HepG2 (cell line): ENCODE data around the gene AGFG1. TPM values are rescaled to one million over a fixed set of nuclear protein-coding genes. Genes with fewer than 3 reads are reported as not detected.
A peak's percentile ranks its signal among the peaks of the same experiment; 100 is the strongest.

Experiments
- ATAC-seq: fragments of 200-7000 bp; cut with Tn5 transposase; 3 replicates; pipeline ENCODE4 v1.9.1; 2020; ENCODE audit warnings: mild to moderate bottlenecking, moderate library complexity
- BruUV-seq: library from RNA; stranded (reverse); fragments of 400-500 nt; replicated peaks from 2 replicates; lab custom pipeline; 2021; lab: Mats Ljungman, UMichigan
- CTCF ChIA-PET: fragments of 300-600 bp; formaldehyde crosslinking; extraction: SDS; loops from one replicate; lab custom pipeline; 2021; ENCODE audit warnings: low total read pairs, inconsistent platforms, low intra/inter-chr PET ratio; lab: Yijun Ruan, JAX
- POLR2A ChIA-PET: fragments of 350-600 bp; sonication (Branson Sonifier 250); formaldehyde crosslinking; loops from one replicate; lab custom pipeline; 2020; ENCODE audit warnings: antibody characterized with exemption, inconsistent platforms; lab: Yijun Ruan, JAX
- DNase-seq: peaks from one replicate; pipeline ENCODE4 v3.0.0-alpha.2; 2015; ENCODE audit warnings: low spot score
- FAIRE-seq: peaks from 3 replicates; lab custom pipeline; 2011; peaks lifted over from hg19 to GRCh38; lab: Jason Lieb, UNC
- H2AFZ ChIP-seq: one replicate; pipeline ENCODE4 v1.6.1; 2011; ENCODE audit warnings: low read length, inconsistent platforms
- H3K27ac ChIP-seq: fragments of 300-600 bp; 3 replicates; pipeline ENCODE4 v1.8.0; 2011; ENCODE audit warnings: mixed run types, mild to moderate bottlenecking, mixed read lengths, low read length, inconsistent platforms; ENCODE audit not compliant: insufficient read depth; ENCODE audit errors: extremely low read length
- H3K27me3 ChIP-seq, 2 experiments: fragments of 200-600 bp in 1 of 2; 2 replicates in 1 of 2; 3 replicates in 1 of 2; pipeline versions ENCODE4 v1.6.0 to v1.8.0; 2011; ENCODE audit warnings: low read length in 2 of 2, mild to moderate bottlenecking in 2 of 2, moderate library complexity in 2 of 2, inconsistent platforms in 1 of 2; ENCODE audit not compliant: insufficient read depth in 2 of 2, control insufficient read depth in 1 of 2
- H3K36me3 ChIP-seq, 2 experiments: fragments of 200-600 bp in 1 of 2; replicated peaks in 1 of 2; 2 replicates in 1 of 2; 3 replicates in 1 of 2; pipeline versions ENCODE4 v1.5.1 to v1.8.0; 2011; ENCODE audit warnings: low read length in 2 of 2, inconsistent platforms in 1 of 2; ENCODE audit not compliant: insufficient read depth in 2 of 2, control insufficient read depth in 1 of 2
- H3K4me1 ChIP-seq: 2 replicates; pipeline ENCODE4 v1.5.1; 2012; ENCODE audit warnings: low read length, inconsistent platforms; ENCODE audit not compliant: insufficient read depth
- H3K4me2 ChIP-seq: 2 replicates; pipeline ENCODE4 v1.6.0; 2011; ENCODE audit warnings: low read depth, low read length, inconsistent platforms
- H3K4me3 ChIP-seq, 3 experiments: fragments of 200-600 bp in 1 of 3; sonication (generic), shearing (Covaris generic) in 1 of 3; replicated peaks in 1 of 3; 2 replicates each; pipeline ENCODE4 v1.5.1; 2011 to 2016; ENCODE audit warnings: low read length in 3 of 3, inconsistent platforms in 2 of 3, low read depth in 2 of 3, mild to moderate bottlenecking in 2 of 3, control low read depth in 1 of 3, mixed read lengths in 1 of 3; ENCODE audit not compliant: insufficient read depth in 1 of 3
- H3K79me2 ChIP-seq: one replicate; pipeline ENCODE4 v1.6.1; 2011; ENCODE audit warnings: low read length, inconsistent platforms; ENCODE audit not compliant: insufficient read depth
- H3K9ac ChIP-seq: 2 replicates; pipeline ENCODE4 v1.6.0; 2011; ENCODE audit warnings: mild to moderate bottlenecking, low read depth, low read length, inconsistent platforms; ENCODE audit not compliant: insufficient read depth
- H3K9me3 ChIP-seq: 2 replicates; pipeline ENCODE4 v1.5.1; 2012; ENCODE audit warnings: mild to moderate bottlenecking, low read length
- H4K20me1 ChIP-seq: 2 replicates; pipeline ENCODE4 v1.6.0; 2011; ENCODE audit warnings: inconsistent platforms, mild to moderate bottlenecking, low read length, moderate library complexity; ENCODE audit not compliant: insufficient read depth
- ARID2 ChIP-seq: sonication (generic); formaldehyde crosslinking; IDR thresholded peaks from 2 replicates; pipeline ENCODE4 v1.8.1; 2022; ENCODE audit warnings: mild to moderate bottlenecking, missing genetic modification reagents, borderline replicate concordance
- CHCHD3 ChIP-seq: sonication (generic); formaldehyde crosslinking; IDR thresholded peaks from 2 replicates; pipeline ENCODE4 v1.8.0; 2022; ENCODE audit warnings: mild to moderate bottlenecking, missing genetic modification reagents, moderate library complexity
- ELF1 ChIP-seq: sonication (generic); formaldehyde crosslinking; IDR thresholded peaks from 2 replicates; pipeline ENCODE4 v1.4.0; 2020; ENCODE audit warnings: missing genetic modification reagents
- FOXM1 ChIP-seq: sonication (generic); formaldehyde crosslinking; IDR thresholded peaks from 2 replicates; pipeline ENCODE4 v1.5.0; 2020; ENCODE audit warnings: missing genetic modification reagents
- HNF4G ChIP-seq, 2 experiments: sonication (generic) in 1 of 2; formaldehyde crosslinking in 1 of 2; IDR thresholded peaks; 2 replicates each; pipeline versions ENCODE4 v1.4.0 to v1.6.1; 2011 to 2020; ENCODE audit warnings: borderline replicate concordance in 2 of 2, low read depth in 2 of 2, mild to moderate bottlenecking in 2 of 2, low read length in 1 of 2, missing genetic modification reagents in 1 of 2, moderate library complexity in 1 of 2
- KDM2A ChIP-seq: sonication (generic); formaldehyde crosslinking; IDR thresholded peaks from 2 replicates; pipeline ENCODE4 v1.4.0; 2020; ENCODE audit warnings: low read depth, missing genetic modification reagents, borderline replicate concordance
- SRSF1 ChIP-seq: fragments of 200-400 bp; formaldehyde crosslinking; optimal IDR thresholded peaks from 2 replicates; pipeline ENCODE3; 2017; ENCODE audit warnings: mild to moderate bottlenecking, low read depth, low read length, moderate library complexity
- SYNCRIP ChIP-seq: fragments of 200-400 bp; formaldehyde crosslinking; IDR thresholded peaks from 2 replicates; pipeline ENCODE4 v1.6.1; 2018; ENCODE audit warnings: mild to moderate bottlenecking, low read depth, low read length; ENCODE audit not compliant: insufficient read depth
- YEATS2 ChIP-seq: sonication (generic); formaldehyde crosslinking; IDR thresholded peaks from 2 replicates; pipeline ENCODE4 v1.4.0; 2020; ENCODE audit warnings: missing genetic modification reagents, borderline replicate concordance
- ZFP62 ChIP-seq: sonication (generic); formaldehyde crosslinking; IDR thresholded peaks from 2 replicates; pipeline ENCODE4 v1.4.0; 2020; ENCODE audit warnings: missing genetic modification reagents
- ZNF83 ChIP-seq: sonication (generic); formaldehyde crosslinking; IDR thresholded peaks from 2 replicates; pipeline ENCODE4 v1.4.0; 2020; ENCODE audit warnings: missing genetic modification reagents, mild to moderate bottlenecking, borderline replicate concordance
- ZSCAN31 ChIP-seq: sonication (generic); formaldehyde crosslinking; IDR thresholded peaks from 2 replicates; pipeline ENCODE4 v1.5.0; 2020; ENCODE audit warnings: low read depth, mild to moderate bottlenecking, missing genetic modification reagents
- WGBS: methylation state at CpG from one replicate; pipeline ENCODE4 v1.1.6; 2017; ENCODE audit warnings: low lambda C conversion rate; 5-methylcytosine and 5-hydroxymethylcytosine counted together
- in situ Hi-C: cut with HindIII; loops from 2 replicates; pipeline ENCODE4 v1.10.0; 2017; ENCODE audit warnings: low pct_unique_long_range_greater_than_20kb; ENCODE audit not compliant: extremely low pct_ligation_motif_present
- intact Hi-C: fragments of 100-400 bp; cut with micrococcal nuclease; formaldehyde crosslinking; loops from one replicate; pipeline ENCODE4 v1.10.0; 2022; ENCODE audit not compliant: unreplicated experiment
- polyA plus RNA-seq, 8 experiments: library from polyadenylated mRNA; depleted of rRNA in 3 of 8; stranded (reverse) in 7 of 8; unstranded in 1 of 8; fragments of >200 nt; fragmentation: Illumina TruSeq in 4 of 8; extraction: Trizol in 4 of 8; gene quantifications; 2 replicates each; pipeline versions ENCODE4 v1.2.1 to v1.2.3, GENCODE V29; 2011 to 2016; ENCODE audit warnings: low read depth in 4 of 8, missing spikeins in 1 of 8, mixed read lengths in 1 of 8; ENCODE audit not compliant: insufficient read depth in 1 of 8
- total RNA-seq, 5 experiments: library from RNA; depleted of rRNA; stranded (reverse); fragments of >200 nt; fragmentation: Illumina TruSeq; extraction: Trizol; gene quantifications; 2 replicates each; pipeline ENCODE4 v1.2.3, GENCODE V29; 2016; ENCODE audit warnings: low read depth in 1 of 5
- TF ChIP-seq, protein P1 (sequence below): sonication (generic); formaldehyde crosslinking; IDR thresholded peaks from 2 replicates; pipeline ENCODE4 v1.4.0; 2020; ENCODE audit warnings: missing genetic modification reagents, borderline replicate concordance
- TF ChIP-seq, protein P2 (sequence below): sonication (generic); formaldehyde crosslinking; IDR thresholded peaks from 2 replicates; pipeline ENCODE4 v1.8.0; 2022; ENCODE audit warnings: missing genetic modification reagents, mild to moderate bottlenecking, borderline replicate concordance
- TF ChIP-seq, protein P3 (sequence below), 2 experiments: sonication (generic) in 1 of 2; formaldehyde crosslinking in 1 of 2; IDR thresholded peaks; 2 replicates each; pipeline versions ENCODE4 v1.5.1 to v1.6.1; 2011 to 2020; ENCODE audit warnings: borderline replicate concordance in 1 of 2, low read depth in 1 of 2, low read length in 1 of 2, mild to moderate bottlenecking in 1 of 2, missing genetic modification reagents in 1 of 2, moderate library complexity in 1 of 2
- TF ChIP-seq, protein P4 (sequence below): sonication (generic); formaldehyde crosslinking; IDR thresholded peaks from 2 replicates; pipeline ENCODE4 v1.5.0; 2020; ENCODE audit warnings: missing genetic modification reagents, mild to moderate bottlenecking, borderline replicate concordance

The AGFG1 gene
- total and polyA plus RNA-seq, 2 of the 13 experiments (the other 11 are each of a cell fraction or from before 2014, with no cell fraction given): 145 to 168 TPM

DNA sequence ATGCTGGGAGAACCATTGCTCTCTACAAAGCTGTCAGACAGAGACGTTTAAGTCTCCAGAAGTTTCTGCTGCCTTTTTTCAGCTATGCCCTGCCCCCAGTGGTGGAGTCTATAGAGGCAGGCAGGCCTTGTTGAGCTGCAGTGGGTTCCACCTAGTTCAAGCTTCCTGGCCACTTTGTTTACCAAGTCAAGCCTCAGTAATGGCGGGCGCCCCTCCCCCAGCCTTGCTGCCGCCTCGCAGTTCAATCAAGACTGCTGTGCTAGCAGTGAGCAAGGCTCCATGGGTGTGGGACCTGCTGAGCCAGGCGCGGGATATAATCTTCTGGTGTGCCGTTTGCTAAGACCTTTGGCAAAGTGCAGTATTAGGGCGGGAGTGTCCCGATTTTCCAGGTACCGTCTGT is 74.0 kb downstream of the AGFG1 start:
- DNase-seq: peak; percentile 40
- BruUV-seq: no TSS peak
- no peak for TF ChIP-seq FOXM1 (CRISPR knock-in tag)
- TF ChIP-seq, protein P1, sequence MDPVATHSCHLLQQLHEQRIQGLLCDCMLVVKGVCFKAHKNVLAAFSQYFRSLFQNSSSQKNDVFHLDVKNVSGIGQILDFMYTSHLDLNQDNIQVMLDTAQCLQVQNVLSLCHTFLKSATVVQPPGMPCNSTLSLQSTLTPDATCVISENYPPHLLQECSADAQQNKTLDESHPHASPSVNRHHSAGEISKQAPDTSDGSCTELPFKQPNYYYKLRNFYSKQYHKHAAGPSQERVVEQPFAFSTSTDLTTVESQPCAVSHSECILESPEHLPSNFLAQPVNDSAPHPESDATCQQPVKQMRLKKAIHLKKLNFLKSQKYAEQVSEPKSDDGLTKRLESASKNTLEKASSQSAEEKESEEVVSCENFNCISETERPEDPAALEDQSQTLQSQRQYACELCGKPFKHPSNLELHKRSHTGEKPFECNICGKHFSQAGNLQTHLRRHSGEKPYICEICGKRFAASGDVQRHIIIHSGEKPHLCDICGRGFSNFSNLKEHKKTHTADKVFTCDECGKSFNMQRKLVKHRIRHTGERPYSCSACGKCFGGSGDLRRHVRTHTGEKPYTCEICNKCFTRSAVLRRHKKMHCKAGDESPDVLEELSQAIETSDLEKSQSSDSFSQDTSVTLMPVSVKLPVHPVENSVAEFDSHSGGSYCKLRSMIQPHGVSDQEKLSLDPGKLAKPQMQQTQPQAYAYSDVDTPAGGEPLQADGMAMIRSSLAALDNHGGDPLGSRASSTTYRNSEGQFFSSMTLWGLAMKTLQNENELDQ (CRISPR knock-in tag): no peak
- TF ChIP-seq, protein P2, sequence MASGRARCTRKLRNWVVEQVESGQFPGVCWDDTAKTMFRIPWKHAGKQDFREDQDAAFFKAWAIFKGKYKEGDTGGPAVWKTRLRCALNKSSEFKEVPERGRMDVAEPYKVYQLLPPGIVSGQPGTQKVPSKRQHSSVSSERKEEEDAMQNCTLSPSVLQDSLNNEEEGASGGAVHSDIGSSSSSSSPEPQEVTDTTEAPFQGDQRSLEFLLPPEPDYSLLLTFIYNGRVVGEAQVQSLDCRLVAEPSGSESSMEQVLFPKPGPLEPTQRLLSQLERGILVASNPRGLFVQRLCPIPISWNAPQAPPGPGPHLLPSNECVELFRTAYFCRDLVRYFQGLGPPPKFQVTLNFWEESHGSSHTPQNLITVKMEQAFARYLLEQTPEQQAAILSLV (CRISPR knock-in tag): no peak
- TF ChIP-seq KDM2A: no peak
- no peak for TF ChIP-seq ARID2 (CRISPR knock-in tag)
- TF ChIP-seq CHCHD3 (CRISPR knock-in tag): no peak
- TF ChIP-seq SYNCRIP: no peak
- TF ChIP-seq, protein P3, sequence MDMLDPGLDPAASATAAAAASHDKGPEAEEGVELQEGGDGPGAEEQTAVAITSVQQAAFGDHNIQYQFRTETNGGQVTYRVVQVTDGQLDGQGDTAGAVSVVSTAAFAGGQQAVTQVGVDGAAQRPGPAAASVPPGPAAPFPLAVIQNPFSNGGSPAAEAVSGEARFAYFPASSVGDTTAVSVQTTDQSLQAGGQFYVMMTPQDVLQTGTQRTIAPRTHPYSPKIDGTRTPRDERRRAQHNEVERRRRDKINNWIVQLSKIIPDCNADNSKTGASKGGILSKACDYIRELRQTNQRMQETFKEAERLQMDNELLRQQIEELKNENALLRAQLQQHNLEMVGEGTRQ (IDR thresholded peaks at IDR 0.05; ENCODE audit: low read depth, low read length): no peak
- TF ChIP-seq, protein P3 (CRISPR knock-in tag; IDR thresholded peaks at IDR 0.05; ENCODE audit: borderline replicate concordance): no peak
- no peak for TF ChIP-seq ZSCAN31
- no peak for TF ChIP-seq HNF4G (IDR thresholded peaks at IDR 0.05; ENCODE audit: borderline replicate concordance, low read depth, low read length)
- no peak for TF ChIP-seq HNF4G (CRISPR knock-in tag; IDR thresholded peaks at IDR 0.05; ENCODE audit: borderline replicate concordance, low read depth)
- TF ChIP-seq ZNF83 (CRISPR knock-in tag): no peak
- TF ChIP-seq, protein P4, sequence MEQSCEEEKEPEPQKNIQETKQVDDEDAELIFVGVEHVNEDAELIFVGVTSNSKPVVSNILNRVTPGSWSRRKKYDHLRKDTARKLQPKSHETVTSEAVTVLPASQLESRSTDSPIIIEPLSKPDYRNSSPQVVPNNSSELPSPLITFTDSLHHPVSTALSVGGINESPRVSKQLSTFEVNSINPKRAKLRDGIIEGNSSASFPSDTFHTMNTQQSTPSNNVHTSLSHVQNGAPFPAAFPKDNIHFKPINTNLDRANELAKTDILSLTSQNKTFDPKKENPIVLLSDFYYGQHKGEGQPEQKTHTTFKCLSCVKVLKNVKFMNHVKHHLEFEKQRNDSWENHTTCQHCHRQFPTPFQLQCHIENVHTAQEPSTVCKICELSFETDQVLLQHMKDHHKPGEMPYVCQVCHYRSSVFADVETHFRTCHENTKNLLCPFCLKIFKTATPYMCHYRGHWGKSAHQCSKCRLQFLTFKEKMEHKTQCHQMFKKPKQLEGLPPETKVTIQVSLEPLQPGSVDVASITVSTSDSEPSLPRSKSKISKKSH (CRISPR knock-in tag): no peak
- TF ChIP-seq ELF1: no peak
- TF ChIP-seq SRSF1: no peak
- no peak for TF ChIP-seq ZFP62 (CRISPR knock-in tag)
- TF ChIP-seq YEATS2 (CRISPR knock-in tag): no peak

More for the DNA sequence above, 74.0 kb downstream of the AGFG1 start:
- no peak overlapping the region for H3K4me3 ChIP-seq
- no peaks in the 10 kb centered on the region for H3K27me3 ChIP-seq
- ATAC-seq: peak; percentile 65
- ChIA-PET POLR2A (interaction anchor here (0.9 to 1.1 kb wide), 2 partner anchors 80 to 98 kb away, joined by 3 to 4 read pairs; no protein-coding TSS in a partner anchor), CTCF (no interaction called here)
- H4K20me1 ChIP-seq: no peaks in the 10 kb centered on the region
- H3K4me1 ChIP-seq: peaks cover 5% of the 10 kb centered on the region; the same call in 1 of the 2 replicates
- peaks cover 11 to 37% of the 10 kb centered on the region in 2 experiments for H3K36me3 ChIP-seq
- H3K4me2 ChIP-seq: no peak overlapping the region
- intact Hi-C loops: no loop called here
- no peaks in the 10 kb centered on the region for H3K9me3 ChIP-seq
- in situ Hi-C loops: no loop called here
- H3K9ac ChIP-seq: no peak overlapping the region
- H3K27ac ChIP-seq: no peak overlapping the region
- no peak for FAIRE-seq
- H3K79me2 ChIP-seq: peaks cover 2% of the 10 kb centered on the region
- H2AFZ ChIP-seq: no peak overlapping the region
- WGBS: 99% methylated on average over 10 of the region's 11 CpGs
